HepG2 (cell line): ENCODE data around the gene WHAMM. TPM values are rescaled to one million over a fixed set of nuclear protein-coding genes. Genes with fewer than 3 reads are reported as not detected.

Experiments used
- HOXD1 ChIP-seq: sonication (generic); formaldehyde crosslinking; IDR thresholded peaks from 2 replicates; pipeline ENCODE4 v1.5.0; 2020; ENCODE audit warnings: missing genetic modification reagents
- IRF2 ChIP-seq: IDR thresholded peaks from 2 replicates; pipeline ENCODE4 v1.6.1; 2018; ENCODE audit warnings: missing genetic modification reagents, missing compliant biosample characterization
- KMT2B ChIP-seq: IDR thresholded peaks from 2 replicates; pipeline ENCODE4 v1.6.1; 2016; ENCODE audit warnings: missing genetic modification reagents, missing compliant biosample characterization
- MEIS1 ChIP-seq: sonication (generic); formaldehyde crosslinking; IDR thresholded peaks from 2 replicates; pipeline ENCODE4 v1.9.0; 2021; ENCODE audit warnings: mild to moderate bottlenecking, missing genetic modification reagents, moderate library complexity, borderline replicate concordance
- MTF2 ChIP-seq: sonication (generic); formaldehyde crosslinking; IDR thresholded peaks from 2 replicates; pipeline ENCODE4 v1.5.0; 2020; ENCODE audit warnings: missing genetic modification reagents, borderline replicate concordance
- POGZ ChIP-seq: sonication (generic); formaldehyde crosslinking; IDR thresholded peaks from 2 replicates; pipeline ENCODE4 v1.4.0; 2020; ENCODE audit warnings: mild to moderate bottlenecking, missing genetic modification reagents
- SAFB2 ChIP-seq: sonication (generic); formaldehyde crosslinking; IDR thresholded peaks from 2 replicates; pipeline ENCODE4 v1.5.1; 2020; ENCODE audit warnings: missing genetic modification reagents, low read depth, mild to moderate bottlenecking, borderline replicate concordance
- SMYD3 ChIP-seq: sonication (generic); formaldehyde crosslinking; IDR thresholded peaks from 2 replicates; pipeline ENCODE4 v1.8.1; 2023; ENCODE audit warnings: mild to moderate bottlenecking, missing genetic modification reagents
- THYN1 ChIP-seq: sonication (generic); formaldehyde crosslinking; IDR thresholded peaks from 2 replicates; pipeline ENCODE4 v1.8.1; 2023; ENCODE audit warnings: low read depth, mild to moderate bottlenecking, moderate library complexity, missing genetic modification reagents, borderline replicate concordance
- XRCC5 ChIP-seq: fragments of 200-400 bp; formaldehyde crosslinking; optimal IDR thresholded peaks from 2 replicates; pipeline ENCODE3; 2017; ENCODE audit warnings: mild to moderate bottlenecking, low read length
- YEATS4 ChIP-seq: sonication (generic); formaldehyde crosslinking; IDR thresholded peaks from 2 replicates; pipeline ENCODE4 v1.4.0; 2020; ENCODE audit warnings: missing genetic modification reagents, borderline replicate concordance
- ZNF17 ChIP-seq: sonication (generic); formaldehyde crosslinking; IDR thresholded peaks from 2 replicates; pipeline ENCODE4 v1.5.0; 2020; ENCODE audit warnings: mild to moderate bottlenecking, missing genetic modification reagents
- ZNF292 ChIP-seq: sonication (generic); formaldehyde crosslinking; IDR thresholded peaks from 2 replicates; pipeline ENCODE4 v1.8.1; 2022; ENCODE audit warnings: mild to moderate bottlenecking, low read depth, missing genetic modification reagents, borderline replicate concordance
- ZNF737 ChIP-seq: sonication (generic); formaldehyde crosslinking; IDR thresholded peaks from 2 replicates; pipeline ENCODE4 v1.5.0; 2020; ENCODE audit warnings: missing genetic modification reagents, mild to moderate bottlenecking, borderline replicate concordance
- ZNF839 ChIP-seq: sonication (generic); formaldehyde crosslinking; IDR thresholded peaks from 2 replicates; pipeline ENCODE4 v1.4.0; 2020; ENCODE audit warnings: missing genetic modification reagents, mild to moderate bottlenecking, borderline replicate concordance
- polyA plus RNA-seq, 8 experiments: library from polyadenylated mRNA; depleted of rRNA in 3 of 8; stranded (reverse) in 7 of 8; unstranded in 1 of 8; fragments of >200 nt; fragmentation: Illumina TruSeq in 4 of 8; extraction: Trizol in 4 of 8; gene quantifications; 2 replicates each; pipeline versions ENCODE4 v1.2.1 to v1.2.3, GENCODE V29; 2011 to 2016; ENCODE audit warnings: low read depth in 4 of 8, missing spikeins in 1 of 8, mixed read lengths in 1 of 8; ENCODE audit not compliant: insufficient read depth in 1 of 8
- total RNA-seq, 5 experiments: library from RNA; depleted of rRNA; stranded (reverse); fragments of >200 nt; fragmentation: Illumina TruSeq; extraction: Trizol; gene quantifications; 2 replicates each; pipeline ENCODE4 v1.2.3, GENCODE V29; 2016; ENCODE audit warnings: low read depth in 1 of 5
- TF ChIP-seq, protein P1 (sequence below): sonication (generic); formaldehyde crosslinking; IDR thresholded peaks from 2 replicates; pipeline ENCODE4 v1.5.0; 2020; ENCODE audit warnings: mild to moderate bottlenecking, missing genetic modification reagents, borderline replicate concordance
- TF ChIP-seq, protein P2 (sequence below): IDR thresholded peaks from 2 replicates; pipeline ENCODE4 v1.6.1; 2012; ENCODE audit warnings: inconsistent platforms
- TF ChIP-seq, protein P3 (sequence below): sonication (generic); formaldehyde crosslinking; IDR thresholded peaks from 2 replicates; pipeline ENCODE4 v1.4.0; 2020; ENCODE audit warnings: missing genetic modification reagents, mild to moderate bottlenecking, borderline replicate concordance
- TF ChIP-seq, protein P4 (sequence below): sonication (generic); formaldehyde crosslinking; IDR thresholded peaks from 2 replicates; pipeline ENCODE4 v1.8.1; 2023; ENCODE audit warnings: mild to moderate bottlenecking, moderate library complexity, missing genetic modification reagents
- TF ChIP-seq, protein P5 (sequence below): IDR thresholded peaks from 2 replicates; pipeline ENCODE4 v1.6.1; 2016; ENCODE audit warnings: missing compliant biosample characterization, missing genetic modification reagents, borderline replicate concordance

WHAMM gene
- total and polyA plus RNA-seq, 2 of the 13 experiments (the other 11 are each of a cell fraction or from before 2014, with no cell fraction given) = 2.9 to 3.0 TPM

DNA sequence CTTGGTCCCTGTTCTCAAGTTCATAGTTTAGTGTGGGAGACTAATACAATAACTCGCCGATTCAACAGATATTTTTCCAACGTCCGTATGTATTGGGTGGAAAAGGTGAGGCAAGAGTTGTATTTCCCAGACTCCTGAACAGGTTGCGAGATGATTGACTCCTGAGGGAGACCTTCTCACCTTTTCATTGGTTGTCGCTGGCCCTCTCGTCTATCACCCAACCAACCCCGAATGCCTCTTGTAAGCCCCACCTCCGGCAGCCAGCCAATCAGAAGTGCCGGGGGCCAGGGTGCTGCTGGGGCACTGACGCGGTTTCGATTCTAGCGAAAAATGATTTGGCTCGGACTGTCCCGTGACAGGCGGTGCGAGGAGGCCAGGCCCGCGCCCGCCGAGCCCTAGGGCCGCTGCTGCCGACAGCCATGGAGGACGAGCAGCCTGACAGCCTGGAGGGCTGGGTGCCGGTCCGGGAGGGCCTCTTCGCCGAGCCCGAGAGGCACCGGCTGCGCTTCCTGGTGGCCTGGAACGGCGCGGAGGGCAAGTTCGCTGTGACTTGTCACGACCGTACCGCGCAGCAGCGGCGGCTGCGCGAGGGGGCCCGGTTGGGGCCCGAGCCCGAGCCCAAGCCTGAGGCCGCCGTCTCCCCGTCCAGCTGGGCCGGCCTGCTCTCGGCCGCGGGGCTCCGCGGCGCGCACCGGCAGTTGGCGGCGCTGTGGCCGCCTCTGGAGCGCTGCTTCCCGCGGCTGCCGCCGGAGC, at the start of gene WHAMM (continued):
- TF ChIP-seq, protein P1, sequence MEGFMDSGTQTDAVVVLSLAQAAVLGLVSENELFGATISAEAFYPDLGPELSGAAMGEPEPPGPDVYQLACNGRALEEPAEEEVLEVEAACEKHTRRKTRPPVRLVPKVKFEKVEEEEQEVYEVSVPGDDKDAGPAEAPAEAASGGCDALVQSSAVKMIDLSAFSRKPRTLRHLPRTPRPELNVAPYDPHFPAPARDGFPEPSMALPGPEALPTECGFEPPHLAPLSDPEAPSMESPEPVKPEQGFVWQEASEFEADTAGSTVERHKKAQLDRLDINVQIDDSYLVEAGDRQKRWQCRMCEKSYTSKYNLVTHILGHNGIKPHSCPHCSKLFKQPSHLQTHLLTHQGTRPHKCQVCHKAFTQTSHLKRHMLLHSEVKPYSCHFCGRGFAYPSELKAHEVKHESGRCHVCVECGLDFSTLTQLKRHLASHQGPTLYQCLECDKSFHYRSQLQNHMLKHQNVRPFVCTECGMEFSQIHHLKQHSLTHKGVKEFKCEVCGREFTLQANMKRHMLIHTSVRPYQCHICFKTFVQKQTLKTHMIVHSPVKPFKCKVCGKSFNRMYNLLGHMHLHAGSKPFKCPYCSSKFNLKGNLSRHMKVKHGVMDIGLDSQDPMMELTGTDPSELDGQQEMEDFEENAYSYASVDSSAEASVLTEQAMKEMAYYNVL (CRISPR knock-in tag) = no peak; the same call in 1 of the 2 replicates
- peak; percentile 87 for TF ChIP-seq KMT2B (CRISPR knock-in tag)
- TF ChIP-seq IRF2 (CRISPR knock-in tag) = peak; percentile 92
- TF ChIP-seq XRCC5 = no peak
- TF ChIP-seq SAFB2 (CRISPR knock-in tag) = no peak; the same call in 1 of the 2 replicates
- TF ChIP-seq, protein P2, sequence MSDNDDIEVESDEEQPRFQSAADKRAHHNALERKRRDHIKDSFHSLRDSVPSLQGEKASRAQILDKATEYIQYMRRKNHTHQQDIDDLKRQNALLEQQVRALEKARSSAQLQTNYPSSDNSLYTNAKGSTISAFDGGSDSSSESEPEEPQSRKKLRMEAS = no peak
- no peak; the same call in 1 of the 2 replicates for TF ChIP-seq HOXD1 (CRISPR knock-in tag)
- no peak for TF ChIP-seq THYN1 (CRISPR knock-in tag)
- no peak for TF ChIP-seq MTF2 (CRISPR knock-in tag)
- peak; percentile 76; the same call in 1 of the 2 replicates for TF ChIP-seq MEIS1
- TF ChIP-seq ZNF292 (CRISPR knock-in tag) = no peak
- TF ChIP-seq, protein P3, sequence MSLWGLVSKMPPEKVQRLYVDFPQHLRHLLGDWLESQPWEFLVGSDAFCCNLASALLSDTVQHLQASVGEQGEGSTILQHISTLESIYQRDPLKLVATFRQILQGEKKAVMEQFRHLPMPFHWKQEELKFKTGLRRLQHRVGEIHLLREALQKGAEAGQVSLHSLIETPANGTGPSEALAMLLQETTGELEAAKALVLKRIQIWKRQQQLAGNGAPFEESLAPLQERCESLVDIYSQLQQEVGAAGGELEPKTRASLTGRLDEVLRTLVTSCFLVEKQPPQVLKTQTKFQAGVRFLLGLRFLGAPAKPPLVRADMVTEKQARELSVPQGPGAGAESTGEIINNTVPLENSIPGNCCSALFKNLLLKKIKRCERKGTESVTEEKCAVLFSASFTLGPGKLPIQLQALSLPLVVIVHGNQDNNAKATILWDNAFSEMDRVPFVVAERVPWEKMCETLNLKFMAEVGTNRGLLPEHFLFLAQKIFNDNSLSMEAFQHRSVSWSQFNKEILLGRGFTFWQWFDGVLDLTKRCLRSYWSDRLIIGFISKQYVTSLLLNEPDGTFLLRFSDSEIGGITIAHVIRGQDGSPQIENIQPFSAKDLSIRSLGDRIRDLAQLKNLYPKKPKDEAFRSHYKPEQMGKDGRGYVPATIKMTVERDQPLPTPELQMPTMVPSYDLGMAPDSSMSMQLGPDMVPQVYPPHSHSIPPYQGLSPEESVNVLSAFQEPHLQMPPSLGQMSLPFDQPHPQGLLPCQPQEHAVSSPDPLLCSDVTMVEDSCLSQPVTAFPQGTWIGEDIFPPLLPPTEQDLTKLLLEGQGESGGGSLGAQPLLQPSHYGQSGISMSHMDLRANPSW (CRISPR knock-in tag) = no peak
- TF ChIP-seq ZNF737 = no peak
- TF ChIP-seq, protein P4, sequence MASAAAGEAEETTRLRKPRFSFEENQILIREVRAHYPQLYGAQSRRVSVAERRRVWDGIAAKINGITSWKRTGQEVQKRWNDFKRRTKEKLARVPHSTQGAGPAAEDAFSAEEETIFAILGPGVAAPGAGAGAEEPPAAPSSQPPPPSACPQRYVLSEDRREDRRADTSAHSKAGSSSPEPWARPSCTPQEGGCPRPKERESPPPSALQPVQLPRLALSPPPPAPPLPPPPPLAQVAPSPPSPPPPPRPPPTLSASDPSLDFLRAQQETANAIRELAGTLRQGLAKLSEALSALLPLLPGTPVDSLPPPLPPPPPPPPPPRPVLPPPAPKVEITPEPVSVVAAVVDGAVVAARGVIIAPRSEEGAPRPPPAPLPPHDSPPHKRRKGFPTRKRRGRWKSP (CRISPR knock-in tag) = 0 out of 2 replicates have a peak, but pooled peaks have one; percentile 49
- TF ChIP-seq ZNF17 (CRISPR knock-in tag) = no peak
- TF ChIP-seq SMYD3 (CRISPR knock-in tag) = no peak
- TF ChIP-seq YEATS4 (CRISPR knock-in tag) = peak; percentile 51; the same call in 1 of the 2 replicates
- TF ChIP-seq POGZ = peak; percentile 59
- no peak for TF ChIP-seq ZNF839
- TF ChIP-seq, protein P5, sequence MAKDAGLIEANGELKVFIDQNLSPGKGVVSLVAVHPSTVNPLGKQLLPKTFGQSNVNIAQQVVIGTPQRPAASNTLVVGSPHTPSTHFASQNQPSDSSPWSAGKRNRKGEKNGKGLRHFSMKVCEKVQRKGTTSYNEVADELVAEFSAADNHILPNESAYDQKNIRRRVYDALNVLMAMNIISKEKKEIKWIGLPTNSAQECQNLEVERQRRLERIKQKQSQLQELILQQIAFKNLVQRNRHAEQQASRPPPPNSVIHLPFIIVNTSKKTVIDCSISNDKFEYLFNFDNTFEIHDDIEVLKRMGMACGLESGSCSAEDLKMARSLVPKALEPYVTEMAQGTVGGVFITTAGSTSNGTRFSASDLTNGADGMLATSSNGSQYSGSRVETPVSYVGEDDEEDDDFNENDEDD (CRISPR knock-in tag) = peak; percentile 49; the same call in 1 of the 2 replicates
